Retinal pigment epithelial cell (primary cell): ENCODE results near the gene CPEB4.

Experiments used
- DNase-seq: peaks from one replicate; pipeline ENCODE4 v3.0.0-alpha.2; 2010; ENCODE audit warnings: low read depth
- H3K4me3 ChIP-seq: 2 replicates; pipeline ENCODE4 v1.5.1; 2011; ENCODE audit warnings: mild to moderate bottlenecking, low read length, control low read depth, moderate library complexity
- CTCF ChIP-seq: conservative IDR thresholded peaks from 2 replicates; pipeline ENCODE4 v1.5.1; 2011; ENCODE audit warnings: low read depth, low read length, control low read depth, inconsistent platforms

Gene CPEB4

DNA sequence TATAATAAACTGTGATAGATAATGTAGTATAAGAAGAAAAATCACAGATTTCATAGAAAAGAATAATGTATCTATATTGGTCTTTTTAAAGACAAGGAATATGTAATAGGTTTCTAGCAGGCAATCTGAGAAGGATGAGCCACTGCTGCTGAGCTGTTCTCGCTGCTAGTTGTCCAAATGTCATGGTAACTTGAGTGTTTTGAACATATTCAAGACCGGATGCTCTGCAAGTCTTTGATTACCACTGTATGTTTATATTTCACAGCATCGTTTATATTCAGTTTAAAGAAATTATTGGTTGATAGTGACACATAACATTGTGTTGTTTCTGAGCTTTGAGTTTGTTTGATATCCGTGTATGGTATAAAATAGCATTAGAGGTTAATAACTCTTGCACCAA lies 110.4 kb downstream of the CPEB4 start:
- no peak for DNase-seq
- no peak overlapping the region for H3K4me3 ChIP-seq
- TF ChIP-seq CTCF: no peak

GRCh38 chr5:174000076-174000475 lies 111.9 kb downstream of the CPEB4 start:
- TF ChIP-seq CTCF: no peak
- DNase-seq: no peak
- no peak overlapping the region for H3K4me3 ChIP-seq

DNA sequence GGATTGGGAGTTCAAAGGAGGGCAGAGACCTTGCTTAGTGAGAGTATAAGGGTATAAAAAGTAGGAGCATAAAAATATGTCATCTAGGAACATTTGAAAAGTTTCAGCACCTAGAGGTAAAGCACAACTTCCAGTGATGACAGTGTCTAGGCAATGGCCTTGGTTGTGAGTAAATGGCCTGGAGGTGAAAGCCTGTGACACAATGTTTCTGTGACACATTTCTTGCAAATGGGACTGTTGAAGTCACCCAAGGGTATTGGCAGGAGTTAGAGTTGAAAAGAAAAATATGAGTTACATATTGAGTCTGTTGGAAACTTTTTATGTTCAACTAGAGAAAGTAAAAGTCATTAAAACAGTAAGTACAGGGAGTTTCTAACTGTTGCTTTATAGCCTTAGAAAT lies 115.6 kb downstream of the CPEB4 start:
- no peak overlapping the region for H3K4me3 ChIP-seq
- TF ChIP-seq CTCF: no peak
- no peak for DNase-seq

GRCh38 chr5:174008922-174009321 lies 120.8 kb downstream of the CPEB4 start:
- H3K4me3 ChIP-seq: no peak overlapping the region
- DNase-seq: no peak
- no peak for TF ChIP-seq CTCF

DNA sequence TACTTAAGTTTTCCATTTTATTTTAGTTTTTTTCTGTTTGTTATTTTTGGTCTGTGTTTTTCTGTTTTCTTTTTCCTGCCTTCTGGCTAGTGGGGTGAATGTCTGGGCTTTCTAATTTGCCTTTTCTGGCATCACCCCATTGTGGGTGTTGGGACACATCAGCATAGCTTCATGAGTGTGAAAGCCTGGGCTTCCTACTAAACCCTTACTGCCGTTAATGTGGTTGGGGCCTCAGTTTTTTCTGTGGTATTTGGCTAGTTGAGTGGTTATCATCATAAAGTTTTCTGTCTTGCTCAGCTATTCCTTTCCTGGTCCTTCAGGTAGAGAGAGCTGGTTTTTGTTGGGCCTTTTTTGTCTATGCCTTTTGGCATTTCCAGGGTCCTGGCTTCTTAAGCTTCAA lies 122.2 kb downstream of the CPEB4 start:
- TF ChIP-seq CTCF: no peak
- no peak for DNase-seq
- H3K4me3 ChIP-seq: no peak overlapping the region

DNA sequence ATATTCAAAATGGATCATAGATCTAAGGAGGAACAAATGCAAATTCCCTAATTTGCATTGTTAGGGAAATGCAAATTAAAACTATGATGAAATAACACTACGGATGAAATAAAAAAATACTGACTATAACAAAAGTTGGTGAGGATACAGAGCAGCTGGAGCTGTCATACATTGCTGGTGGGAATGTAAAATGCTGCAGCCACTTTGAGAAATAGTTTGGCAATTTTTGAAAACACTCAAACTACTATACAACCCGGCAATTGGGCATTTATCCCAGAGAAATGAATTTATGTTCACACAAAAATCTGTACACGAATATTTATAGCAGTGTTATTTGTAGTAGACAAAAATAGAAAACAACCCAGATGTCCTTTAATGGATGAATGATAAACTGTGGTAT lies 123.3 kb downstream of the CPEB4 start:
- DNase-seq: no peak
- TF ChIP-seq CTCF: no peak
- no peak overlapping the region for H3K4me3 ChIP-seq
